H1 (cell line): ENCODE results near the gene ARHGAP26. TPM values are rescaled to one million over a fixed set of nuclear protein-coding genes. Genes with fewer than 3 reads are reported as not detected.

Experiments used
- CTCF ChIA-PET: fragments of 300-600 bp; sonication (Branson Sonifier 250); formaldehyde crosslinking; loops from one replicate; lab custom pipeline; 2021; ENCODE audit not compliant: partially characterized antibody; lab: Charles Lee
- POLR2A ChIA-PET: fragments of 300-600 bp; sonication (Branson Sonifier 250); formaldehyde crosslinking; loops from one replicate; lab custom pipeline; 2021; ENCODE audit warnings: inconsistent platforms; ENCODE audit not compliant: partially characterized antibody; lab: Charles Lee
- DNase-seq, 2 experiments: peaks; one replicate each; pipeline versions ENCODE4 v3.0.0 to v3.0.0-alpha.2; 2010 to 2022; ENCODE audit warnings: low spot score in 2 of 2, low read depth in 1 of 2, mixed read lengths in 1 of 2
- FAIRE-seq: peaks from 2 replicates; lab custom pipeline; 2011; peaks lifted over from hg19 to GRCh38; lab: Jason Lieb, UNC
- H2AFZ ChIP-seq: 2 replicates; pipeline ENCODE4 v1.8.1; 2012; ENCODE audit warnings: low read length, inconsistent platforms
- H2AK5ac ChIP-seq: 2 replicates; pipeline ENCODE4 v1.6.1; 2013; ENCODE audit warnings: low read depth, low read length
- H2BK120ac ChIP-seq: replicated peaks from 2 replicates; pipeline ENCODE3; 2013; ENCODE audit warnings: low read depth, low read length, inconsistent platforms
- H2BK12ac ChIP-seq: 2 replicates; pipeline ENCODE4 v1.6.1; 2013; ENCODE audit warnings: low read depth, low read length
- H2BK15ac ChIP-seq: 2 replicates; pipeline ENCODE4 v1.6.1; 2013; ENCODE audit warnings: low read length
- H2BK20ac ChIP-seq: 2 replicates; pipeline ENCODE4 v1.6.1; 2013; ENCODE audit warnings: low read length
- H2BK5ac ChIP-seq: 2 replicates; pipeline ENCODE4 v1.6.1; 2013; ENCODE audit warnings: low read depth, low read length
- H3K14ac ChIP-seq: 2 replicates; pipeline ENCODE4 v1.6.1; 2013; ENCODE audit warnings: inconsistent platforms; ENCODE audit not compliant: insufficient read length
- H3K18ac ChIP-seq: 2 replicates; pipeline ENCODE4 v1.6.1; 2013; ENCODE audit warnings: low read length; ENCODE audit errors: extremely low read depth
- H3K23ac ChIP-seq: 2 replicates; pipeline ENCODE4 v1.6.1; 2013; ENCODE audit warnings: inconsistent platforms; ENCODE audit not compliant: insufficient read length
- H3K23me2 ChIP-seq: 2 replicates; pipeline ENCODE4 v1.6.1; 2013; ENCODE audit warnings: low read depth, low read length
- H3K27ac ChIP-seq: 2 replicates; pipeline ENCODE4 v1.6.1; 2011; ENCODE audit warnings: low read depth, low read length, inconsistent platforms
- H3K27me3 ChIP-seq, 4 experiments: replicated peaks in 1 of 4; 1 replicate in 1 of 4; 2 replicates in 3 of 4; pipeline versions ENCODE4 v1.6.1 to v1.8.1; 2011 to 2013; ENCODE audit warnings: low read length in 3 of 4, mild to moderate bottlenecking in 3 of 4, inconsistent platforms in 2 of 4, mixed read lengths in 2 of 4, moderate library complexity in 1 of 4; ENCODE audit not compliant: control insufficient read depth in 3 of 4, insufficient read depth in 3 of 4; ENCODE audit errors: extremely low read depth in 1 of 4
- H3K36me3 ChIP-seq, 4 experiments: 2 replicates each; pipeline versions ENCODE4 v1.6.1 to v1.8.1; 2011 to 2013; ENCODE audit warnings: mild to moderate bottlenecking in 4 of 4, low read length in 3 of 4, moderate library complexity in 2 of 4, control low read depth in 1 of 4, inconsistent platforms in 1 of 4; ENCODE audit not compliant: insufficient read depth in 4 of 4, control insufficient read depth in 2 of 4
- H3K4ac ChIP-seq: replicated peaks from 2 replicates; pipeline ENCODE3; 2013; ENCODE audit warnings: low read length, low read depth, mixed read lengths, inconsistent platforms; ENCODE audit not compliant: insufficient read length
- H3K4me1 ChIP-seq, 4 experiments: replicated peaks in 1 of 4; 1 replicate in 1 of 4; 2 replicates in 3 of 4; pipeline versions ENCODE4 v1.6.1 to v1.8.1; 2011 to 2013; ENCODE audit warnings: low read length in 3 of 4, inconsistent platforms in 2 of 4, mixed read lengths in 1 of 4; ENCODE audit not compliant: insufficient read depth in 4 of 4, control insufficient read depth in 3 of 4
- H3K4me2 ChIP-seq, 2 experiments: 2 replicates each; pipeline versions ENCODE4 v1.6.1 to v1.8.1; 2011 to 2013; ENCODE audit warnings: low read depth in 2 of 2, low read length in 2 of 2, control low read depth in 1 of 2, inconsistent platforms in 1 of 2, mild to moderate bottlenecking in 1 of 2; ENCODE audit not compliant: insufficient read depth in 1 of 2
- H3K4me3 ChIP-seq, 4 experiments: fragments of 200-600, 300-600 bp in 1 of 4; sonication (generic), shearing (Covaris generic), sonication (Bioruptor Twin) in 1 of 4; 2 replicates each; pipeline versions ENCODE4 v1.5.1 to v1.8.1; 2011 to 2016; ENCODE audit warnings: low read length in 4 of 4, low read depth in 3 of 4, control low read depth in 2 of 4, inconsistent platforms in 2 of 4, mild to moderate bottlenecking in 2 of 4, mixed read lengths in 1 of 4, moderate library complexity in 1 of 4; ENCODE audit not compliant: insufficient read depth in 2 of 4; ENCODE audit errors: extremely low read depth in 1 of 4
- H3K56ac ChIP-seq: replicated peaks from 2 replicates; pipeline ENCODE3; 2013; ENCODE audit warnings: low read depth, mild to moderate bottlenecking, mixed read lengths, low read length, inconsistent platforms; ENCODE audit not compliant: insufficient read length
- H3K79me1 ChIP-seq: 2 replicates; pipeline ENCODE4 v1.6.1; 2013; ENCODE audit warnings: low read depth, low read length, control low read depth
- H3K79me2 ChIP-seq, 2 experiments: 2 replicates each; pipeline versions ENCODE4 v1.6.1 to v1.8.1; 2012 to 2013; ENCODE audit warnings: low read length in 2 of 2, mild to moderate bottlenecking in 2 of 2, inconsistent platforms in 1 of 2; ENCODE audit not compliant: insufficient read depth in 2 of 2, control insufficient read depth in 1 of 2
- H3K9ac ChIP-seq, 4 experiments: replicated peaks in 1 of 4; 1 replicate in 1 of 4; 2 replicates in 3 of 4; pipeline versions ENCODE4 v1.6.1 to v1.8.1; 2011 to 2013; ENCODE audit warnings: low read depth in 3 of 4, low read length in 3 of 4, control low read depth in 2 of 4, mild to moderate bottlenecking in 2 of 4, moderate library complexity in 2 of 4, inconsistent platforms in 1 of 4; ENCODE audit errors: extremely low read depth in 1 of 4
- H3K9me3 ChIP-seq, 2 experiments: 2 replicates each; pipeline versions ENCODE4 v1.6.1 to v1.8.1; 2012 to 2013; ENCODE audit warnings: mild to moderate bottlenecking in 2 of 2, moderate library complexity in 2 of 2, control low read depth in 1 of 2, inconsistent platforms in 1 of 2, low read depth in 1 of 2, low read length in 1 of 2, mixed read lengths in 1 of 2; ENCODE audit not compliant: insufficient read depth in 2 of 2
- H4K20me1 ChIP-seq, 2 experiments: replicated peaks in 1 of 2; 2 replicates each; pipeline versions ENCODE3 to v1.8.1; 2011 to 2013; ENCODE audit warnings: inconsistent platforms in 2 of 2, low read length in 2 of 2, mild to moderate bottlenecking in 1 of 2; ENCODE audit not compliant: insufficient read depth in 2 of 2, control insufficient read depth in 1 of 2
- H4K5ac ChIP-seq: 2 replicates; pipeline ENCODE4 v1.6.1; 2013; ENCODE audit warnings: low read length, low read depth, mixed read lengths, inconsistent platforms; ENCODE audit not compliant: insufficient read length
- H4K8ac ChIP-seq: 2 replicates; pipeline ENCODE4 v1.8.0; 2013; ENCODE audit warnings: mild to moderate bottlenecking, moderate library complexity, low read length, inconsistent platforms; ENCODE audit not compliant: insufficient read depth; ENCODE audit errors: extremely low read depth
- H4K91ac ChIP-seq: replicated peaks from 2 replicates; pipeline ENCODE3; 2013; ENCODE audit warnings: low read length, mixed read lengths, inconsistent platforms; ENCODE audit not compliant: insufficient read length
- BACH1 ChIP-seq: IDR thresholded peaks from 2 replicates; pipeline ENCODE4 v1.6.1; 2012; ENCODE audit warnings: low read length, improper control_type of control experiment
- CHD1 ChIP-seq: IDR thresholded peaks from 2 replicates; pipeline ENCODE4 v1.6.1; 2012; ENCODE audit warnings: low read depth, low read length, improper control_type of control experiment
- EP300 ChIP-seq, 2 experiments: IDR thresholded peaks; 1 replicate in 1 of 2; 2 replicates in 1 of 2; pipeline ENCODE4 v1.6.1; 2011 to 2012; ENCODE audit warnings: low read depth in 2 of 2, low read length in 2 of 2, mild to moderate bottlenecking in 2 of 2, borderline replicate concordance in 1 of 2, inconsistent platforms in 1 of 2, moderate library complexity in 1 of 2
- KDM4A ChIP-seq: IDR thresholded peaks from one replicate; pipeline ENCODE4 v1.7.1; 2012; ENCODE audit warnings: low read depth, mild to moderate bottlenecking, moderate library complexity, low read length, inconsistent platforms; ENCODE audit not compliant: severe bottlenecking
- NRF1 ChIP-seq: IDR thresholded peaks from 2 replicates; pipeline ENCODE4 v1.6.1; 2011; ENCODE audit warnings: mild to moderate bottlenecking, low read depth, low read length, improper control_type of control experiment
- POU5F1 ChIP-seq: IDR thresholded peaks from 2 replicates; pipeline ENCODE4 v1.6.1; 2011; ENCODE audit warnings: low read depth, mild to moderate bottlenecking, low read length, moderate library complexity
- SP4 ChIP-seq: IDR thresholded peaks from 2 replicates; pipeline ENCODE4 v1.6.1; 2012; ENCODE audit warnings: low read length, inconsistent platforms
- WGBS, 2 experiments: shearing (Covaris generic) in 1 of 2; methylation state at CpG; one replicate each; pipeline versions ENCODE4 v1.1.6 to v1.1.7; 2013 to 2015; ENCODE audit warnings: low lambda C conversion rate in 2 of 2, mixed read lengths in 2 of 2, inconsistent platforms in 1 of 2, low coverage in 1 of 2, missing lambda C conversion rate in 1 of 2; ENCODE audit not compliant: insufficient replicate concordance in 2 of 2, insufficient coverage in 1 of 2, insufficient read length in 1 of 2; ENCODE audit errors: extremely low coverage in 1 of 2, missing lambda C conversion rate in 1 of 2; 5-methylcytosine and 5-hydroxymethylcytosine counted together
- polyA plus RNA-seq, 7 experiments: library from polyadenylated mRNA; depleted of rRNA in 3 of 7; stranded (reverse) in 5 of 7; unstranded in 2 of 7; fragments of >200 nt in 5 of 7; fragments of 200-250 nt in 2 of 7; gene quantifications; 1 replicate in 5 of 7; 2 replicates in 1 of 7; 4 replicates in 1 of 7; pipeline versions ENCODE4 v1.2.1 to v1.2.3, GENCODE V29; 2011 to 2013; ENCODE audit warnings: missing spikeins in 2 of 7, mixed read lengths in 2 of 7
- total RNA-seq: library from RNA; stranded (reverse); fragmentation: NEBNext Ultra II Directional; extraction: Animal tissue kit (Norgen Biotek cat#: 25700); gene quantifications from 2 replicates; pipeline ENCODE4 v1.2.1, GENCODE V29; 2021

The ARHGAP26 gene
- total and polyA plus RNA-seq, 2 of the 8 experiments (the other 6 are each of a cell fraction or from before 2014, with no cell fraction given), result 7.1 to 24.8 TPM

DNA sequence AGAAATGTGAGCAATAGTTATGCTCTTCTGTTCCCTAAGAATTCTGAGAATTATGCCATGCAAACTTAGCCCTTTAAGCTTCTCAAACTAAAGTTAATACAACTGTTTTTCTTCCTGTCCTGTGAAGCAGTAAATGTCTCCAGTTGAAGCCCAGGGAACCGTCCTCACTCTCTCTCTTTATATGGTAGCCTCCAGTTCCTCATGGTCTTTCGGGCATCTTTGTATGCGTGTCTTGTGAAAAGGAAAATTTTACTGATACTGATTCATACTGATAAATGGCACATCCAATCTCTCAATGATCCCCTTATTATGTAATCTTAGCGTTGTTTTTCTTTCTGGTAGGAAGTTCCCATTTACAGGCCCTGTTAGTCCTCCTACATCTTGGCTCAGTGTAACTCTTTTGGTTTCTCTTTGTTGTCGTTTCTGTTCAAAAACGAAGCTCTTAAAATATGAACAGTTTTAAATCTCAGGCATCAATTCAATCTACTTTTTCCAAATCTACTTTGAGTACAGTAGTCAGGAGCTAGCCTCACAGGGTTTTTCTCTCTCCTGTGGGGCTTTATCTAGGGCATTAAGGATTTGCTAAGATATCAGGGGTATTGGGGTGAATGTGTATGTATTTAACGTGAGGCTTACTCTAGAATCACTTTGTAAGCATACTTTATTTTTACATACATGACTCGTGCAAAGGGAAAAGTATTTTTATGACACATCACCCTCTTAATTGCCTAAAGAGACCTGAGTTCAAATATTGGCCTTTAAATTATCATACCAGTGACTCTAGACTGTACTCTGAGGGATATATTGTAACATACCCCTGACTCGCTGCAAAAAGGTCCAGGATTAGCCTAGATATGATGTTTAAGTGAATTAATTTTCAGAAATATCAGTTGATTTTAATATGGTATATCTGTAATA is 375.3 kb downstream of the ARHGAP26 start:
- Histone ChIP-seq H3K79me1 (no peaks in the 10 kb centered on the region), H3K56ac (no peak overlapping the region), H2BK15ac (no peak overlapping the region), H3K4me3 (no peak overlapping the region), H4K5ac (no peak overlapping the region), H3K4ac (no peak overlapping the region), H3K18ac (no peak overlapping the region), H2BK120ac (no peak overlapping the region), H3K9ac (no peak overlapping the region), H3K36me3 (peaks cover 0 to 2% (median 0%) of the 10 kb centered on the region in 4 experiments; a peak in 2 of 8 replicates), H2BK12ac (no peak overlapping the region), H3K4me1 (no peaks in the 10 kb centered on the region), H4K8ac (no peak overlapping the region), H3K27ac (no peak overlapping the region), H4K91ac (no peak overlapping the region), H2BK5ac (no peak overlapping the region), H4K20me1 (no peaks in the 10 kb centered on the region), H2AK5ac (no peak overlapping the region), H3K23me2 (no peaks in the 10 kb centered on the region), H3K27me3 (no peaks in the 10 kb centered on the region), H3K9me3 (no peaks in the 10 kb centered on the region), H3K79me2 (no peaks in the 10 kb centered on the region), H3K14ac (no peak overlapping the region), H2AFZ (no peak overlapping the region), H3K23ac (no peak overlapping the region), H3K4me2 (no peak overlapping the region)
- WGBS, 2 experiments, result 88% methylated on average over 9 of the region's 9 CpGs; no CpG with 5 or more reads in 1 of the 2 experiments
- no peak for DNase-seq
- POLR2A ChIA-PET, result no interaction called here
- CTCF ChIA-PET, result interaction anchor here (0.6 kb wide), 1 partner anchor 223 kb away, joined by 3 read pairs; no protein-coding TSS in a partner anchor
- TF ChIP-seq EP300 (IDR thresholded peaks at IDR 0.05; ENCODE audit: borderline replicate concordance in 1 of 2, low read depth in 2 of 2, low read length in 2 of 2), result no peak
- TF ChIP-seq KDM4A, result no peak
- TF ChIP-seq SP4, result no peak
- no peak for TF ChIP-seq BACH1
- no peak for TF ChIP-seq NRF1
- no peak for TF ChIP-seq POU5F1
- TF ChIP-seq CHD1, result no peak
- TF ChIP-seq, all 59 proteins: peak for 0
- no peak overlapping the region for H2BK20ac ChIP-seq
- no peak for FAIRE-seq
